ENCODE data around the gene RNF213. TPM values are rescaled to one million over a fixed set of nuclear protein-coding genes. Genes with fewer than 3 reads are reported as not detected.

The RNF213 gene
- total and polyA plus RNA-seq, 10 of the 15 experiments (the other 5 are each of a cell fraction or from before 2014, with no cell fraction given) = 18.6 to 145 (median 65.8) TPM

DNA sequence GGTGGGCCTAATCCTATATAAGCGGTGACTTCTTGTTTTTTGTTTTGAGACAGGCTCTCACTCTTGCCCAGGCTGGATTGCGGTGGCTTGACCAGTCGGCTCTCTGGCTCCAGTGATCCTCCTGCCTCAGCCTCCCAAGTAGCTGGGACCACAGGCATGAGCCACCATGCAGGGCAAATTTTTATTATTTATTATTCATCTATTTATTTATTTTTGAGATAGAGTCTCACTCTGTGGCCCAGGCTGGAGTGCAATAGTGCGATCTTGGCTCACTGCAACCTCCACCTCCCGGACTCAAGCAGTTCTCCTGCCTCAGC lies 4.7 kb upstream of the RNF213 start:
- H2AFZ ChIP-seq (ENCODE audit: control insufficient read depth, low read depth, low read length) = no peak overlapping the region
- intact Hi-C loops (cut with micrococcal nuclease; ENCODE audit: unreplicated experiment) = no loop called here
- RAD21 ChIA-PET (ENCODE audit: unreplicated experiment) = interaction anchor here (0.6 kb wide), 1 partner anchor 10 kb away, joined by 3 read pairs; no protein-coding TSS in a partner anchor
- SMC1A ChIA-PET (ENCODE audit: uncharacterized antibody, unreplicated experiment) = interaction anchor here (0.7 kb wide), 1 partner anchor 9 kb away, joined by 3 read pairs; no protein-coding TSS in a partner anchor
- POLR2A ChIA-PET = no interaction called here
- no peak for ATAC-seq
- BruUV-seq (replicated peaks) = no TSS peak
- no peaks in the 10 kb centered on the region for H3K79me2 ChIP-seq (ENCODE audit: control insufficient read depth, insufficient read depth, low read length)
- no peaks in the 10 kb centered on the region for H3K9me3 ChIP-seq (replicated peaks; ENCODE audit: control insufficient read depth, insufficient read depth, low read length)
- in situ Hi-C loops (cut with MboI) = no loop called here
- no peak for DNase-seq (ENCODE audit: low read depth, low spot score)
- CTCF ChIA-PET = interaction anchor here (1.5 kb wide), 1 partner anchor 59 kb away, joined by 3 read pairs; no protein-coding TSS in a partner anchor
- H4K20me1 ChIP-seq (ENCODE audit: control insufficient read depth, insufficient read depth) = no peaks in the 10 kb centered on the region
- no peaks in the 10 kb centered on the region for H3K27me3 ChIP-seq (replicated peaks in 1 of 2; ENCODE audit: control insufficient read depth in 2 of 2, insufficient read depth in 2 of 2, low read length in 1 of 2)
- FAIRE-seq = no peak
- no peak overlapping the region for H3K9ac ChIP-seq (ENCODE audit: control insufficient read depth, insufficient read depth, low read length)
- WGBS (ENCODE audit: insufficient coverage, insufficient replicate concordance, low lambda C conversion rate, missing lambda C conversion rate) = 97% methylated on average over 5 of the region's 5 CpGs
- TF ChIP-seq CBFB (IDR thresholded peaks at IDR 0.05; ENCODE audit: low read depth) (no peak), NFYB (IDR thresholded peaks at IDR 0.05; ENCODE audit: insufficient read depth, low read depth, low read length) (no peak), NFYA (IDR thresholded peaks at IDR 0.05; ENCODE audit: borderline replicate concordance, low read depth, low read length) (no peak), SIN3A (IDR thresholded peaks at IDR 0.05; ENCODE audit: low read depth, low read length) (no peak), FOS (IDR thresholded peaks at IDR 0.05; ENCODE audit: borderline replicate concordance, extremely low read depth, insufficient read length) (no peak), YY1 (IDR thresholded peaks at IDR 0.05; ENCODE audit: low read depth, low read length) (no peak), SMARCA5 (IDR thresholded peaks at IDR 0.05) (no peak), ATF2 (IDR thresholded peaks at IDR 0.05; ENCODE audit: low read length) (no peak), NRF1 (conservative IDR thresholded peaks at IDR 0.05; ENCODE audit: low read depth, low read length) (no peak), ATF7 (IDR thresholded peaks at IDR 0.05; ENCODE audit: low read depth) (no peak), NR2C1 (IDR thresholded peaks at IDR 0.05) (no peak), PRDM15 (CRISPR knock-in tag; IDR thresholded peaks at IDR 0.05) (no peak), ELK1 (IDR thresholded peaks at IDR 0.05; ENCODE audit: low read depth, low read length) (no peak), CEBPB (IDR thresholded peaks at IDR 0.05; ENCODE audit: borderline replicate concordance in 1 of 2, low read depth in 2 of 2, low read length in 2 of 2) (no peak), RCOR1 (conservative IDR thresholded peaks at IDR 0.05; ENCODE audit: low read depth, low read length) (no peak), KDM1A (IDR thresholded peaks at IDR 0.05; ENCODE audit: borderline replicate concordance) (no peak)
- no peaks in the 10 kb centered on the region for H3K36me3 ChIP-seq (ENCODE audit: control insufficient read depth in 2 of 2, insufficient read depth in 2 of 2, low read length in 1 of 2)
- H3K4me3 ChIP-seq = no peak overlapping the region
- H3K27ac ChIP-seq (ENCODE audit: control insufficient read depth, insufficient read depth) = no peak overlapping the region
- H3K4me2 ChIP-seq (ENCODE audit: control insufficient read depth, insufficient read depth) = no peak overlapping the region
- peaks cover 45% of the 10 kb centered on the region for H3K4me1 ChIP-seq (ENCODE audit: control insufficient read depth, insufficient read depth, low read length)

All from GM12878 (cell line).